ENCODE results near the gene PCCA. TPM values are rescaled to one million over a fixed set of nuclear protein-coding genes. Genes with fewer than 3 reads are reported as not detected.
"Not testable (repeated sequence)": the region's sequence is repeated elsewhere in the genome, so short reads cannot be mapped to it uniquely, and the experiment has no call there.

Gene PCCA
- total RNA-seq, 1 donor from 2014 or later = 14.3 TPM

GRCh38 chr13:100234524-100235136 is 145.7 kb downstream of the PCCA start:
- DNase-seq (ENCODE audit: low read depth) = peak; percentile 31

GRCh38 chr13:100235311-100235901 is 146.5 kb downstream of the PCCA start:
- DNase-seq (ENCODE audit: low read depth) = peak; percentile 71

DNA sequence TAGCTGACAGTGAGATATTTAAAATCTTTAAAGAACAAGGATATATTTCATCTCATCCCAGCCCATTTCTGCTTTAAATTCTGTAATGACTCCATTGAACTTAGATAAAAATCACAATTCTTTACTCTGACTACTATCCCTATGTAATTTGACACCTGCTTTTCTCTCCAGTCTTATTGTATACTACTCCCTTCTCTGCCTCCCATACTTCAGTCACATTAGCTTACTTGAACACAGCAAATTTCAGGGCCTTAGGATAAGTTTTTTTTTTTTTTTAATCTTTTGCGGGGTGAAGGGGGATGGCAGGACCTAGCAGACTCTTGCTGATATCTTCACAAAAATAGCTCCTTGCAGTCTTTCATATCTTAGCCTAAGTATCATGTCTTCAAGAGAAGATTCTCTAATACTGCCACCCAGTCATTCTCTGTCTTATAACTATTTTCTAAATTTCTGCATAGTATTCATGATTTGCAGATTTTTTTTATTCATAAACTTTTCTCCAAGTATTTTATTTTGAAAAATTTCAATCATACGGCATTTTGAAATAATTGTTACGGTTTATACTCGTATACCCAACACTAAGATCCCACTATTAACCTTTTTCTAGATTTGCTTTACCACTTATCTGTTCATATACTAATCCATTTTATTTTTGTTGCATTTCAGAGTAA is 151.4 kb downstream of the PCCA start:
- no peak for DNase-seq (ENCODE audit: low read depth)

DNA sequence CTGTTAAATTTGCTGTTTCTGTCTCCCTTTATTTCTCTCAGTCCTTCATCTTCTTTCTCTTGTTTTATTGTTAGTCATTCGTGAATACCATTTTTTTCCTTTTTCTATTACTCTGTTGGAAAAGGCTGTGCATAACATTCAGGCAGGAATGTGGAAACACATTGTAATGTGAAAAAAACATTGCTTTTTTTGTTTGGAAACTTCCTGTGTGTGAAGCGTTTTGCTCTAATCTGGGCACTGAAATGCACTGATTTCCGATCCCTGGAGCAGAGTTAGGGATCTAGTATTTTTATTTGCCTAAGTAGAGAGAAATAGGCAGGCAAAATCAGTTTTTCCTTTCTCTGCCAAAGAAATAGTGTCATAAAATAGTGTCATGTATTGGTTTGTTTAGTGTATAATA is 155.5 kb downstream of the PCCA start:
- DNase-seq (ENCODE audit: low read depth) = no peak

- no peak for DNase-seq (ENCODE audit: low read depth)
These were observed 156.2 kb downstream of the PCCA start for GRCh38 chr13:100245104-100245503.

- no peak for DNase-seq (ENCODE audit: low read depth)
These were observed 159.0 kb downstream of the PCCA start for GRCh38 chr13:100247937-100248336.

DNA sequence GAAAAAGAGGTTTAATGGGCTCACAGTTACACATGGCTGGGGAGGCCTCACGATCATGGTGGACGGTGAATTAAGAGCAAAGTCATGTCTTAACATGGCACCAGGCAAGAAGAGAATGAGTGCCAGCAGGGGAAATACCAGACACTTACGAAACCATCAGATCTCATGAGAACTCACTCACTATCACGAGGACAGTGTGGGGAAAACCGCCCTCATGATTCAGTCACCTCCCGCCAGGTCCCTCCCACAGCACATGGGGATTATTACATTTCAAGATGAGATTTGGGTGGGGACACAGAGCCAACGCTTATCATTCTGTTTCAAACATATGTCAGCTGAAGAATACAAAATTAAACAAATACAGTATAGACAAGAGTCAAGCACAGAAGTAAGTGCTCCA is 165.1 kb downstream of the PCCA start:
- no peak for DNase-seq (ENCODE audit: low read depth)

DNA sequence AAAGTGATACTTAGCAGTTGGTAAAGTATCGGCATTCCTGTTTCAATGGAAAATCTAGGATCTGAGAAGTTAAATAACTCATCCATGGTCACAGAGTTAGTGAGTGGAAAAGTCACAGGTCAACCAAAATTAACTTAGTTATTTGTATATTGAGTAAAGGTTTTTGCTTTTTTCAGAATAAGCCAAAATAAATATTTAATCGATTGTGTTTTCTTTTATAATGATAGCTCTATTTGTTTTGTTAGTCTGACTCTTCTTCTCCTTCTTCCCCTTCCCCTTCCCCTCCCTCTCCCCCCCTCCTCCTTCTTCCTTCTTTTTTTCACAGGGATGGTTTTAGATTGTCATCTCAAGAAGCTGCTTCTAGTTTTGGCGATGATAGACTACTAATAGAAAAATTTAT is 173.5 kb downstream of the PCCA start:
- no peak for DNase-seq (ENCODE audit: low read depth)

GRCh38 chr13:100266026-100266425 is 177.1 kb downstream of the PCCA start:
- no peak for DNase-seq (ENCODE audit: low read depth)

- DNase-seq (ENCODE audit: low read depth) = peak; percentile 45
These were observed 180.9 kb downstream of the PCCA start for GRCh38 chr13:100269837-100270236.

DNA sequence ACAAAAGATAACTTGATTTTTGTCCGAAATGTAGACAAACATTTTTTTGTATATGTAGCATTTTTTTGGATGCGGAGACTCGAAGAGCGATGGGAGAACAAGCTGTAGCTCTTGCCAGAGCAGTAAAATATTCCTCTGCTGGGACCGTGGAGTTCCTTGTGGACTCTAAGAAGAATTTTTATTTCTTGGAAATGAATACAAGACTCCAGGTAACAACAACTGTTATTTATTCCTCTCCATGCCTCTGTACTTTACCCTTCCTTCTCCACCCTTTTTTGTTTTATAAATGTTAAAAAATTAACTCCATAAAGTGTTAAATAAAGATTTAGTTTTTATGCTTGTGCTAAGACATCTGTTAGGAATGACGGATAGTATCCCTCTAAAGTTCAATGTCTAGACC is 184.2 kb downstream of the PCCA start:
- DNase-seq (ENCODE audit: low read depth) = no peak

DNA sequence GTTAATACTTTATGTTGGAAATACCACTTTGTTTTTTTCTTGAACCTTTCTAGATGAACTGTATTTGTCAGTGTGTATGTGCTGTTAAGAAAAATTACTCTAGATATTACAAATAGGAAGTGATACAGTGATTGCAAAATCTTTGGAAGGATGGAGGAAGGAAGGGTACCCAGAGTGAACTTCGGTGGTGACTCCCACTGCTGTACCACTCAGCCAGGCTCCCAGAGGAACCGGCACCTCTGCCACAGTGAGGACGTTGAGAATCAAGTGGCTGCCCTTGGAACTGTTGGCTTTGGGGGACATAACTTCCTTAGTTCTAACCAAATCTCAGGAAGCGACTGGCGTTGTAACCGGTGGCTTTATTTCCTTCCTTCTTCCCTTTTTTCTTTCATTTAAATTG is 184.7 kb downstream of the PCCA start:
- DNase-seq (ENCODE audit: low read depth) = no peak

DNA sequence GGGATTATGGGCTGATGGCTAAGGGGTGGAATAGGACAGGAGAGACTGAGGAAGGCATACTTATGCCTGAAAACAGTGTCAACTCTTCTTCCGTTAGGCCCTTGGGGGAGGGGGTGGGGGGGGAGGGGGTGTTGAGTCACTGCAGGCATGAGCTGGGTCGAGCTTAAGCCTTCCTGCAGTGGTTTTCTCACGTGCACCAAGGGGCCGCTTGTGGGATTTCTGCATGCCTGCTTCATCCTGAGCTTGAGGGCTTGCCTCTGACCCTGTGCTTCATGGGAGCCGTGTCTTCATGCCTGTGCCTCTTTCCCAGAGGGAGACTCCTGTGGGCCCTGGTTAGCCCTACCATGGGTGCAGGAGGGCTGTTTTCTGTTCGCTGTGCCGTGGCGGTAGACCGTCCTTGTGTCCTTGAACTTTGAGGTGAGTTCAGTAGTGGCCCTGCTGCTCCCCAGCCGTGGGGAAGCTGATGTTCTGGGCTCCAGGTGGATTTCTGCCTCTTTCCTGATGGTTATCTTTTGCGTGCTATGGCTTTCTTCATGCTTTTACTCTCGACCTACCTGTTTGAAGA is 186.1 kb downstream of the PCCA start:
- peak; percentile 5 for DNase-seq (ENCODE audit: low read depth)

GRCh38 chr13:100275746-100276145 is 186.9 kb downstream of the PCCA start:
- DNase-seq (ENCODE audit: low read depth) = no peak

DNA sequence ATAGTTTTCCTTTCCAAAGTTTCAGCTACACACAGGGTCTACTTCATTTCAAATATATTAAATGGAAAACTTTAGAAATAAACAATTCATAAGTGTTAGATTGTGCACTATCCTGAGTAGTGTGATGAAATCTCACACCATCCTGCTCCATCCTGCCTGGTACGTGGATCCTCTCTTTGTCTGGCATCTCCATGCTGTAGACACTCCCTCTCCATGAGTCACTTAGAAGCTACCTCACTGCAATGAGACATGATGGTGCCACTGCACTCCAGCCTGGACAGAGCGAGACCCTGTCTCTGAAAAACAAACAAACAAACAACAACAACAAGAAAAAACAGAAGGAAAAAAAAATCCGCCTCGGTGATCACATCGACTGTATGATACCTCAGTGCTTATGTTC is 191.8 kb downstream of the PCCA start:
- DNase-seq (ENCODE audit: low read depth) = peak; percentile 4

DNA sequence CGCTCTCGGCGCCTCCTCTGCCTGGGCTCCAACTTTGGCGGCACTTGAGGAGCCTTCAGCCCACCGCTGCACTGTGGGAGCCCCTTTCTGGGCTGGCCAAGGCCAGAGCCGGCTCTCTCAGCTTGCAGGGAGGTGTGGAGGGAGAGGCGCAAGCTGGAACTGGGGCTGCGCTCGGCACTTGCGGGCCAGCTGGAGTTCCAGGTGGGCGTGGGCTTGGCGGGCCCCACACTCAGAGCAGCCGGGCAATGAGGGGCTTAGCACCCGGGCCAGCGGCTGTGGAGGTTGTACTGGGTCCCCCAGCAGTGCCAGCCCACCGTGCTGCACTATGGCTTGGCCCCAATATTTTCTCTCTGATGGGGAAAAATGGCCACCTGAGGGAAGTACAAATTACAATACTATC is 193.4 kb downstream of the PCCA start:
- not testable (repeated sequence) for DNase-seq (ENCODE audit: low read depth)

DNA sequence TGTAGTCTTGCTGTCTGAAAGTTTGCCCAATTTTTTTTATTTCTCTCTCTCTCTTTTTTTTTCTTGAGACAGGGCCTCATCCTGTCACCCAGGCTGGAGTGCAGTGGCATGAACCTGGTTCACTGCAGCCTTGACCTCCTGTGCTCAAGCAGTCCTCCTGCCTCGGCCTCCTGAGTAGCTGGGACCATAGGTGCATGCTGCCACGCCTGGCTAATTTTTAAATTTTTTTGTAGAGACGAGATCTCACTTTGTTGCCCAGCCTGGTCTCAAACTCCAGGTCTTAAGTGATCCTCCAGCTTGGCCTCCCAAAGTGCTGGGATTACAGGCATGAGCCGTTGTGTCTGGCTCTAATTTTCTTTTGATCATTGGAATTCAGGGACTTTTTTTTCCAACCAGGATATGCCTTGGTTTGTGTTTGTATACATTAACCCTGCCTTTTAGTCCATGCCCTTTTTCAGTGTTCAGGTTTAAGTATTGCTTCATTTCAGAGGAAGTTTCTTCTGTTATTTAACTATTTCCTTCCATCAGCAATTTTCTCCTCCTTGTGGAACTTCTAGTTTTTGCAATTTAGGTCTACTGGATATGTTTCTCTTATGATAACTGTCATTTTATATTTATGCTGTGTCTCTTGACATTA is 201.4 kb downstream of the PCCA start:
- no peak for DNase-seq (ENCODE audit: low read depth)

- DNase-seq (ENCODE audit: low read depth) = no peak
These were observed 202.7 kb downstream of the PCCA start for GRCh38 chr13:100291624-100292023.

DNA sequence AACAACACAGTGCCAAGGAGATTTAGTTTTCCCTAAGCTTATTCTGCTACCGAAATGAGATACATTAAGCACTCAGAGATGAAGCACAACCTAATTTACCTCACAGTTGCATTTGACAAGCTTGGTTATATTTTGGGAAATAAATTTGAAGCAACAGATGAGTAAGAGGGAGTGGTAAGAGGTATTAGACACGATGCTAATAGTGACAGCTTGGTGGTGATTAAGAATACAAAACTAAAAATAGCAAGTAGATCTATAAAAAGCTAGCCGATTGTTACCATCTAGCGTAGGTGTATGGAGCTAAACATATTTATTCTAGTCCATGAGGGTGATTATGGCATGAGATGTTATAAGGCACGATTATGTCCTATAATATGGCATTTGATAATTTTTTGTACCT is 208.5 kb downstream of the PCCA start:
- peak; percentile 58 for DNase-seq (ENCODE audit: low read depth)

GRCh38 chr13:100298116-100298681 is 209.3 kb downstream of the PCCA start:
- DNase-seq (ENCODE audit: low read depth) = no peak

GRCh38 chr13:100298691-100299090 is 209.8 kb downstream of the PCCA start:
- no peak for DNase-seq (ENCODE audit: low read depth)

DNA sequence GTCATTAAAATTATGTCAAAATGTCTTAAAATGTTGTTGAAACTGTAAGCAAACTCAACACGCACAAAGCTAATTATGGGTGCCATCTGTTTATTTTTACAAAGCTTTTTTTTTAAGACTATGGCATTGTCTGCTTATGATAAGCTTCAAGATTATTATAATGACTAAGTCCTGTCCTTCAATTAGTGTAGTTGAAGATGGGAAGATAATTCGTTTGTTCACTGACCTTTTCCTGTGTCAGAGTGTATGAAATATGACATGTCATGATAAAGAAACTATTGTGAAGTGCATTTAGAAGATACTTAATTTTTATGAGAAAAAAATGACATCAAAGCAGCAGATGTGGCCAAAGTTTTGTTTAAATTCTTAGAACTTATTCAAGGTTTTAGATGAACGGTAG is 211.3 kb downstream of the PCCA start:
- DNase-seq (ENCODE audit: low read depth) = no peak

All from myocyte (in vitro differentiated cells).